Stomach smooth muscle (tissue), 2 donors: ENCODE data around the gene CLEC2L.

Source experiments
- H3K27ac ChIP-seq: one replicate; pipeline ENCODE4 v1.7.0; 2013; ENCODE audit warnings: mild to moderate bottlenecking, low read length, inconsistent platforms
- H3K27me3 ChIP-seq, 2 donors: one replicate each; pipeline ENCODE4 v1.7.0; 2013; ENCODE audit warnings: low read length in 2 of 2; ENCODE audit not compliant: insufficient read depth in 2 of 2, control insufficient read depth in 1 of 2
- H3K36me3 ChIP-seq, 2 donors: one replicate each; pipeline ENCODE4 v1.7.0; 2013; ENCODE audit warnings: low read length in 2 of 2; ENCODE audit not compliant: control insufficient read depth in 2 of 2, insufficient read depth in 2 of 2
- H3K4me1 ChIP-seq: one replicate; pipeline ENCODE4 v1.7.0; 2013; ENCODE audit warnings: low read length; ENCODE audit not compliant: control insufficient read depth, insufficient read depth
- H3K4me3 ChIP-seq, 2 donors: one replicate each; pipeline ENCODE4 v1.7.0; 2013; ENCODE audit warnings: low read length in 2 of 2
- H3K9ac ChIP-seq, 2 donors: one replicate each; pipeline ENCODE4 v1.7.0; 2013; ENCODE audit warnings: low read length in 2 of 2, mild to moderate bottlenecking in 1 of 2
- H3K9me3 ChIP-seq, 2 donors: one replicate each; pipeline ENCODE4 v1.7.0; 2013; ENCODE audit warnings: low read length in 2 of 2; ENCODE audit not compliant: control insufficient read depth in 2 of 2
- donor health status: healthy.
- donor health status: Pancreatic carcinoma.

Gene CLEC2L

DNA sequence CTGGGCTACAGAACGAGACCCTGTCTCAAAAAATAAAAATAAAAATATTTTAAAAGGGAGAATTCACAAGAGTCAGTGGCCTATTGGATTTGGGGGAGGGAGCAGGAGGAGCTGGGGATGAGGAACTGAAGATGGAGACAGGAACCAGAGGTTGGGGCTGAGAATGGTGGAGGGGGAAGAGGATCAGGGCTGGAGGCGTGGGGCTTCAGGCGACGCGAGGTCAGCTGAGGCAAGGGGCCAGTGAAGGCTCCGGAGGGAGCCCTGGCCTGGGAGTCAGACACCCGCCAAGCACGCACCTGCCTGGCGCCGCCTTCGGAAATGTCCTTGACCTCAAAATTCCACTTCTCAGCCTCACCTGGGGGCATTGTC is 671 bp upstream of the CLEC2L start:
- Histone ChIP-seq H3K36me3 (no peaks in the 10 kb centered on the region), H3K27ac (no peak overlapping the region), H3K27me3 (peaks cover 13 to 17% of the 10 kb centered on the region in 2 donors), H3K4me3 (peak overlapping the region in 1 of 2 donors; percentile 35), H3K9me3 (no peaks in the 10 kb centered on the region), H3K9ac (no peak overlapping the region), H3K4me1 (no peaks in the 10 kb centered on the region)

DNA sequence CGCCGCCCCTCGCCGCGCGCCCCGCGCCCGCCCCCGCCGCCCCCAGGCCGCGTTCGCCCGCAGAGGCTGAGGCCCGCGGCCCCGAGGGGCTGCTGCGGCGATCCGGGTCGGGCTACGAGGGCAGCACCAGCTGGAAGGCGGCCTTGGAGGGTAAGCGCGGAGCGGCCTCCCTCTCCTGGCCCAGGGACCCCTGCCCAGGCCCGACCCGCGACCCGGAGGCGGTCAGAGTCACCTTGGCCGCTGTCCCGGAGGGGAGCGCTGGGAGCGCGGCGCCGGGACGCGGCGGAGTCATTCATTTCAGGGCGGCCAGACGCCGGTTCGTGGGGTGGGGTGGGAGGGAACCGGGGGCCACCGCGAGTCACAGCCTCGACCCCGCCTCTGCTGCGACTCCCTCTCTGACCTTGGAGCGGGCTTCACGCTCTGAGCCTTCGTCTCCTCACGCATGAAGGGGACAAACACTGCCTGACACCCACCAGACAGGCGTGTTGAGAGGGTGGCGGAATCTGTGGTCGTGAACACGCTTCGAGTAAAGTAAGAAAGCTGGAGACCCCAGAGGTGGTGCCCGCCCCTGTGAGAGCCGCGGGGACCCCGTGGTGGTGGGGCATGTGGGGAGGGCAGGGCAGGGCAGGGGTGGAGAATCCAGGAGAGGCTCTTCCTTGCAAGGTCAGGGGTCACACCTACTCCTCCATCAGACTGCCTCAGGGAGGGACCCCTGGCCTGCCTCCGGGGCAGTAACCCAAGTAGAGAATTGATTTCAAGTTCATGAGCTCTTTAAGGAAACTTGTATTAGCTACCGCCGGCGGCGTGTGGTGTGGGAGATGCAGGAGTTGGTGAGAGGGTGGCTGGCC is 707 bp downstream of the CLEC2L start:
- no peak overlapping the region for H3K4me3 ChIP-seq
- no peak overlapping the region for H3K9ac ChIP-seq
- peaks cover 13 to 17% of the 10 kb centered on the region in 2 donors for H3K27me3 ChIP-seq
- H3K4me1 ChIP-seq: no peaks in the 10 kb centered on the region
- no peaks in the 10 kb centered on the region for H3K36me3 ChIP-seq
- no peaks in the 10 kb centered on the region for H3K9me3 ChIP-seq
- no peak overlapping the region for H3K27ac ChIP-seq

DNA sequence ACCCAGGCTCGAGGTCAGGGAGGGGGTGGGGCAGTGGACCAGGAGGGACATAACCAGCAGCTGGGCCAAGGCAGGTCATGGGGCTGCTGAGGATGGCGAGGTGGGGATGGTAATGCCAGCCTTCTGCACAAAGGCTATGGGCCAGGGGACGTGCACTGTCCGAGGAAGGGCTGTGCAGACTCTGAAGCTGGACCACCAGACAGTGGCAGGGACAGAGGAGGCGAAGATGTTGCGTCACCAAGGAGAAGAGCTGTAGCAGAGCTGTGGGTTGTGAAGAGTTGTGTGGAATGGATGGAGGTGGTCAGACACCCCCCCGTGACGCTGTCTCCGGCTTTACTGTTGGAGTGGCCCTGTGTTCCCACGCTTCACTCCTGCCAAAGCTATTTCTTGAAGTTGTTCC is 1.8 kb downstream of the CLEC2L start:
- Histone ChIP-seq H3K27ac (no peak overlapping the region), H3K36me3 (no peaks in the 10 kb centered on the region), H3K4me1 (no peaks in the 10 kb centered on the region), H3K27me3 (peaks cover 13 to 17% of the 10 kb centered on the region in 2 donors), H3K9me3 (no peaks in the 10 kb centered on the region), H3K4me3 (no peak overlapping the region), H3K9ac (no peak overlapping the region)

DNA sequence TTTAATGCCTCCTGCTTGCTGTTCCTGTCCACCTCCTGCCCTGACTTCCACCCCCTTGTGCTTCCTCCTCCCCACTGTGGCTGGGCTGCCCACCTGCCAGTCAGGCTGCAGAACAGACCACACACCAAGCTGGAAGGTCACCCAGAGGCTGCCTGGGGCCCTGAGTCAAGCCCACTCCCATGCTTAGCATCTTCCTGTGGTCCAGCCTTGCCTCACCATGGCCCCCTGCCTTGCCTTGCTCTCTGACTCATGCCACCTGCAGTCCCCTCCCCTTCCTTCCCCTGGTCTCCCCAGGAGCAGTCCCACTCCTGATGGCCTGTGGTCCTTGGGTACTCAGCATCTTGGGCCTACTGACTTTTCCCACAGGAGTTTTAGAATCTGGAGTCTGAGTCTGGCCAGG is 2.3 kb downstream of the CLEC2L start:
- Histone ChIP-seq H3K9me3 (no peaks in the 10 kb centered on the region), H3K9ac (no peak overlapping the region), H3K27ac (no peak overlapping the region), H3K4me3 (no peak overlapping the region), H3K36me3 (no peaks in the 10 kb centered on the region), H3K27me3 (peaks cover 13 to 17% of the 10 kb centered on the region in 2 donors), H3K4me1 (no peaks in the 10 kb centered on the region)

DNA sequence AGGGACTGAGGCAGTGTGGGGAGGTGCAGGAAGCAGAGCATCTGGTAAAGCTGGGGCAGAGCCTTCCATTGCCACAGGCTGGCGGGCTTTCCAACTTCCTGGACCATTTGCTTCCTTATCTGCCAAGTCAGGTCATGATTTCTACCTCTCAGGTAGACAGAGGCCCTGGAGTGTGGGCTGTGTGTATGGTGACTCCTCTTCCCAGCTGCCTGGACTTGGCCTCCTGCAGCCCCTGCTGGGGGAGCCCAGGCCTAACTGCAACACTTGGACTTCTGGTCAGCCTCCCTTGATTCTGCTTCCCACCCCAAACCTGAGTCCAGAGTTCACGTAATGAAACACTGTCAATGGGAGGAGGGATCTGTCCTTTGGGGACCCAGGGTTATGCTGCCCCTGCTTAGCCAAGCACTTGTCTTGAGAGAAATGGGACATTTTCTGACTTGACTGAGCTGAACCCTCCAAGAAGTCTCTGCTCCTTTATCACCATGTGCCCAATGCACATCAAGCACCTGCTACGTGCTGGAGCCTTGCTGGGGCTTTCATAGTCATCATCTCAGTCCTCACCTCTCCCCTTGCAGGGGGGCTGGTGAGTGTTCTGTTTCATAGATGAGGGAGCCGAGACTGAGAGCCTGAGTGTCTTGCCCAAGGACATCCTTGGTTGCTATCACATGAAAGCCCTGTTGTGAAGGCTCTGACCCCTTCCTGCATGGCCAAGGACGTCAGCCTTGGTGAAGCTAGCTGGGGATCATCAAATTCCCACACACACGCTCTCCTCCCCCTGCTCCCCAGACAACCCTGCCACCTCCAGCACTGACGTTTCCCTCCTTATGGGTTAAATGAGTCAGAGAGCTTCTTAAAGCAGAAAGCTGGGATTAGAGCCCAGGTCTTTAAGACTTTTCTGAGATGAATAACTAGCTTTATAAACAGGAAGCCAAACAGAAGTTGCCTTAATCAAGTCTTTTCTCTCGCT is 3.4 kb downstream of the CLEC2L start:
- H3K9me3 ChIP-seq: no peaks in the 10 kb centered on the region
- H3K27me3 ChIP-seq: peaks cover 10 to 12% of the 10 kb centered on the region in 2 donors
- H3K4me1 ChIP-seq: no peaks in the 10 kb centered on the region
- no peak overlapping the region for H3K4me3 ChIP-seq
- no peaks in the 10 kb centered on the region for H3K36me3 ChIP-seq
- H3K9ac ChIP-seq: no peak overlapping the region
- no peak overlapping the region for H3K27ac ChIP-seq

DNA sequence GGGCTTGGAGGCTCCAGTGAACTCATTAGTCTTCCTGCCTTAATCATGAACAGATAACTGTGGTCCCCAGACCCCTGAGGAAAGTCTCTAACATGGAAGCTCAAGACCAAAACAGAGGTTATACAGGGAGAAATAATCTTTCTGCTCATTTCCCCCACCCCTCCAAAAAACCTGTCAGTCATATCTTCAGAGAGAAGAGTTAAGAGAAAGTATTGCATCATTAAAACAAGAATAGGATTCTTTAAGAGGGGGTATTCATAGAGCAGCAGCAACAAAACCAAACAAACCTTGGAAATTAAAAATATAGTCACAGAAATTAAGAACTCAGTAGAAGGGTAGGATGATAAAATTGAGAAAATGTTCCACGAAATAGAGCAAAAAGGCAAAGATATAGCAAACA is 7.6 kb downstream of the CLEC2L start:
- no peak overlapping the region for H3K27ac ChIP-seq
- H3K4me1 ChIP-seq: no peaks in the 10 kb centered on the region
- no peaks in the 10 kb centered on the region for H3K27me3 ChIP-seq
- H3K4me3 ChIP-seq: no peak overlapping the region
- no peaks in the 10 kb centered on the region for H3K9me3 ChIP-seq
- no peak overlapping the region for H3K9ac ChIP-seq
- H3K36me3 ChIP-seq: no peaks in the 10 kb centered on the region

DNA sequence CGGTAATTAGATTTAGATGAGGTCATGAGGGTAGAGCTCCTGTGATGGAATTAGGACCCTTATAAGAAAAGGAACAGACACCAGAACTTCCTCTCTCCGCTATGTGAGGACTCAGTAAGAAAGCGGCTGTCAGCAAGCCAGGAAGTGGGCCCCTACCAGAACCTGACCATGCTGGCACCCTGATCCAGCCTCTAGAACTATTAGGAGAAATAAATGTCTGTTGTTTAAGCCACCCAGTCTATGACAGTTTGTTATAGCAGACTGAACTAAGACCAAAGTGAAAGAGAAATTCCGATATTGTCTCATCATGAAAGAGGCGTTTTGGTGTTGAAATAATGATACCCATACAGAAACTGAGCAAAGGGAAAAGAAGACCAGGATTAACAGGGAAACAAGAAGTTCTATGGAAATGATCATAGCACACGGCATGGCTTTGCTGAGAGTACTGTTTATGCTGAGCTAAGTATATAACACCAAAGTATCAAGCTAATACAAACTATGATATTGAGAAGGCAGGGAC is 9.2 kb downstream of the CLEC2L start:
- H3K4me3 ChIP-seq: no peak overlapping the region
- no peaks in the 10 kb centered on the region for H3K27me3 ChIP-seq
- H3K4me1 ChIP-seq: no peaks in the 10 kb centered on the region
- H3K36me3 ChIP-seq: no peaks in the 10 kb centered on the region
- H3K9ac ChIP-seq: no peak overlapping the region
- H3K27ac ChIP-seq: no peak overlapping the region
- H3K9me3 ChIP-seq: no peaks in the 10 kb centered on the region

DNA sequence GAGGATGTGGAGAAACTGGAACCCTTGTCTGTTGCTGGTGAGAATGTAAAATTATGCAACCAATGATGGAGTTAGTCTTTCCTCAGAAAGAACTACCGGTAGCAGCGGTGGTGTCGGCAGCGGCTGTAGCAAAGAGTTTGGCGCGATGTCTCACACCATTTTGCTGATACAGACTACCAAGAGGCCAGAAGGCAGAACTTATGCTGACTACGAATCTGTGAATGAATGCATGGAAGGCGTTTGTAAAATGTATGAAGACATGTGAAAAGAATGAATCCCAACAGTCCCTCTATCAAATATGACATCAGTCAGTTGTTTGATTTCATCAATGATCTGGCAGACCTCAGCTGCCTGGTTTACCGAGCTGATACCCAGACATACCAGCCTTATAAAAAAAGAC is 10.6 kb downstream of the CLEC2L start:
- Histone ChIP-seq H3K36me3 (no peaks in the 10 kb centered on the region), H3K9me3 (no peaks in the 10 kb centered on the region), H3K4me1 (peaks cover 2% of the 10 kb centered on the region), H3K9ac (no peak overlapping the region), H3K4me3 (no peak overlapping the region), H3K27me3 (no peaks in the 10 kb centered on the region), H3K27ac (no peak overlapping the region)

DNA sequence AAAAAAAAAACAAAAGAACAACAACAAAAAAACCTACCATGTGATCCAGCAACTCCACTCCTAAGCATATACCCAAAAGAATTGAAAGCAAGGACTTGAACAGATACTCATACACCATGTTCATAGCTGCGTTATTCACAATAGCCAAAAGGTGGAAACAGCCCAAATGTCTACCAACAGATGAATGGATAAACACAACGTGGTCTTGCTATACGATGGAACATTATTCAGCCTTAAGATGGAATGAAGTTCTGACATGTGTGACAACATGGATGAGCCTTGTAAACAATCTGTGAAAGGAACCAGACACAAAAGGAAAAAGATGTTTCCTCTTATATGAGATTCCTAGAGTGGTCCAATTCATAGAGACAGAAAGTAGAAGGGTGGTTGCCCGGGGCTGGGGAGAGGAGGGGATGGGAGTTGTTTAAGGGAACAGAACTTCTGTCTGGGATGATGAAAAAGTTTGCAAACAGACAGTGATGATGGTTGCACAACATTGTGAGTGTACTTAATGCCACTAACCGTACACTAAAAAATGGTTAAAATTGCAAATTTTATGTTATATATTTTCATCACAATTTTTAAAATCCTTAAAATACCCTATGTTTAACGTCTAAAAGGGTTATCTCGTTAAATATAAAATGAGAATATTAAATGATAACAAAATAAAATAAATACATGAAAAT is 11.6 kb downstream of the CLEC2L start:
- no peaks in the 10 kb centered on the region for H3K36me3 ChIP-seq
- no peaks in the 10 kb centered on the region for H3K27me3 ChIP-seq
- no peak overlapping the region for H3K4me3 ChIP-seq
- H3K4me1 ChIP-seq: peaks cover 8% of the 10 kb centered on the region
- no peak overlapping the region for H3K27ac ChIP-seq
- H3K9ac ChIP-seq: no peak overlapping the region
- no peaks in the 10 kb centered on the region for H3K9me3 ChIP-seq

DNA sequence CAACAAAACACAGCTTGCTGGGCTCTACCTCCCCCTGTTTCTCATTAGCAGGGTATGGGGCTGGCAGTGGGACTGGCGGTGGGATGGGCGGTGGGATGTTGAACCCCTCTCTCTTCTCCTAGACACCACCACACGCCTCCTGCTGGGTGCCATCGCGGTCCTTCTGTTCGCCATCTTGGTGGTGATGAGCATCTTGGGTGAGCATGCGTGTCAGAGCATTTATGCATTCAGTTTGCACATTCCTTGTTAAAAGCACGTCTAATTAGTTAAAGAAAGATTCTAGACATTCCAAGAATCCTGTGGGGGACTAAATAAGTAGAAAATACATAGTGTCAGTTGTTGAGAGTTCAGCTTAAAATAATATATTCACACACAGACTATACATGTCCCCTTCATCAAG is 12.7 kb downstream of the CLEC2L start:
- Histone ChIP-seq H3K9me3 (no peaks in the 10 kb centered on the region), H3K4me1 (peaks cover 8% of the 10 kb centered on the region), H3K9ac (no peak overlapping the region), H3K27me3 (no peaks in the 10 kb centered on the region), H3K4me3 (no peak overlapping the region), H3K27ac (no peak overlapping the region), H3K36me3 (no peaks in the 10 kb centered on the region)
